ENCODE results near the gene ALDH9A1. TPM values are rescaled to one million over a fixed set of nuclear protein-coding genes. Genes with fewer than 3 reads are reported as not detected.

Gene ALDH9A1
- total RNA-seq, 4 donors from 2014 or later = 55.3 to 109 (median 74.5) TPM

- Histone ChIP-seq H3K36me3 (no peaks in the 10 kb centered on the region), H3K4me3 (no peak overlapping the region), H3K4me1 (peaks cover 0 to 31% (median 18%) of the 10 kb centered on the region in 4 donors), H3K27ac (no peak overlapping the region), H3K9me3 (no peaks in the 10 kb centered on the region), H3K27me3 (no peaks in the 10 kb centered on the region)
- WGBS, 2 donors = 53 to 63% methylated on average over 3 of the region's 3 CpGs
- no peak for DNase-seq (ENCODE audit: low spot score in 2 of 2)
- TF ChIP-seq POLR2A (IDR thresholded peaks at IDR 0.05) (no peak), EP300 (IDR thresholded peaks at IDR 0.05) (no peak)
- TF ChIP-seq, protein P1, sequence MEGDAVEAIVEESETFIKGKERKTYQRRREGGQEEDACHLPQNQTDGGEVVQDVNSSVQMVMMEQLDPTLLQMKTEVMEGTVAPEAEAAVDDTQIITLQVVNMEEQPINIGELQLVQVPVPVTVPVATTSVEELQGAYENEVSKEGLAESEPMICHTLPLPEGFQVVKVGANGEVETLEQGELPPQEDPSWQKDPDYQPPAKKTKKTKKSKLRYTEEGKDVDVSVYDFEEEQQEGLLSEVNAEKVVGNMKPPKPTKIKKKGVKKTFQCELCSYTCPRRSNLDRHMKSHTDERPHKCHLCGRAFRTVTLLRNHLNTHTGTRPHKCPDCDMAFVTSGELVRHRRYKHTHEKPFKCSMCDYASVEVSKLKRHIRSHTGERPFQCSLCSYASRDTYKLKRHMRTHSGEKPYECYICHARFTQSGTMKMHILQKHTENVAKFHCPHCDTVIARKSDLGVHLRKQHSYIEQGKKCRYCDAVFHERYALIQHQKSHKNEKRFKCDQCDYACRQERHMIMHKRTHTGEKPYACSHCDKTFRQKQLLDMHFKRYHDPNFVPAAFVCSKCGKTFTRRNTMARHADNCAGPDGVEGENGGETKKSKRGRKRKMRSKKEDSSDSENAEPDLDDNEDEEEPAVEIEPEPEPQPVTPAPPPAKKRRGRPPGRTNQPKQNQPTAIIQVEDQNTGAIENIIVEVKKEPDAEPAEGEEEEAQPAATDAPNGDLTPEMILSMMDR (IDR thresholded peaks at IDR 0.05) = no peak
These were observed 69.2 kb downstream of the ALDH9A1 start for GRCh38 chr1:165629151-165629550.

DNA sequence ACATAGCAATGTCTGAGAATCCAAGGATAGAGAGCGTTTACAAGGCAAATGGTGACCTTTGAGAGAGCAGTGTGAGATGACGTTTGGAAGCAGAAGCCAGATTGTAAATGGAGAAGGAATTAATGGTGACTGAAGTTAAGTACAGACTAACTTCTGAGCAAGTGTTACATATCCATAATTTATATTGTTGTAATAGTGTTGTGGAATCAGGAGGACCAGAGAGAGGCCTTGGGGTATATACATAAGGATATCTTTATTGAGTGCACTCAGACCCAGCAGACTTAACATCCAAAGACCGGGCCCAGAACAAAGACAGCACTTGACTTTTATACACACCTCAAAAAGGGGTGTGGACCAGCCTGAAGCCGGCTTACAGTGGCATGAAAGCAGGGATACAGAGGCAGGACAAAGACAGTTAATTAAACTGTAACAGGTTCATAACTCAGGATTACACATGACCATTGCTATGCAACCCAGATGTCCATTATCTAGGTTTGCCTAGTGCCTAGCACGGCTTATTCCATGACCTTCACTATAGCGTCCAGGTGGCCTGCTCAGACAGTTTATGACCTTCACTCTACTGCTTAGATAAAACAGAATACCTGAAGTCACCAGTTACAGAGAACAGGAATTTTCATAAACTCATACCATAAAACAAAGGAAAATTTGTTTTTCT, 70.1 kb downstream of the ALDH9A1 start:
- 79 to 81% methylated on average over 6 of the region's 6 CpGs for WGBS, 2 donors
- TF ChIP-seq POLR2A (IDR thresholded peaks at IDR 0.05) (no peak), EP300 (IDR thresholded peaks at IDR 0.05) (no peak)
- TF ChIP-seq, protein P1 (IDR thresholded peaks at IDR 0.05) = no peak

DNA sequence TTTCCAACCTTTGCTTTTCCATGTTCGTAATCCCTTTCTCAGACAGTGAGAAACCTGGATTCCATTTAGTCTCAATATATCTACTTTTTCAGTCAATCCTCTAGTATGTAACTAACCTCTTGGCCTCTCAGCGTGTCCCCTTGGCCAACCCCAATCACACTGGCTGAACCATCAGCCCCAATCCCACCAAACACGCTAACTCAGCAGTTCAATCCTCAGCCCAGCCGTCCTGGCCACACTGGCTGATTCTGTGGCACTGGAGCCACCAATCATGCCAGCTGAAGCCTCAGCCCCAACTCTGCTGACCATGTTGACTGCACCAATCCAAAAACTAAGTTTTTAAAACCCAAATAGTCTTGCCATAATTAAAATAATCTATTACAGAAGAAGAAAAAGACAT, 73.9 kb downstream of the ALDH9A1 start:
- H3K36me3 ChIP-seq = no peaks in the 10 kb centered on the region
- WGBS, 2 donors = 72 to 83% methylated on average over 4 of the region's 4 CpGs
- no peak overlapping the region for H3K27ac ChIP-seq
- no peaks in the 10 kb centered on the region for H3K9me3 ChIP-seq
- no peaks in the 10 kb centered on the region for H3K27me3 ChIP-seq
- no peaks in the 10 kb centered on the region for H3K4me1 ChIP-seq
- no peak overlapping the region for H3K4me3 ChIP-seq
- DNase-seq (ENCODE audit: low spot score in 2 of 2) = no peak
- TF ChIP-seq EP300 (IDR thresholded peaks at IDR 0.05) = no peak
- TF ChIP-seq POLR2A (IDR thresholded peaks at IDR 0.05) = no peak
- TF ChIP-seq, protein P1 (IDR thresholded peaks at IDR 0.05) = no peak

More for the DNA sequence above, 70.1 kb downstream of the ALDH9A1 start:
- no peaks in the 10 kb centered on the region for H3K9me3 ChIP-seq
- H3K27me3 ChIP-seq = no peaks in the 10 kb centered on the region
- peaks cover 0 to 23% (median 10%) of the 10 kb centered on the region in 4 donors for H3K4me1 ChIP-seq
- H3K4me3 ChIP-seq = no peak overlapping the region
- H3K27ac ChIP-seq = no peak overlapping the region
- no peaks in the 10 kb centered on the region for H3K36me3 ChIP-seq
- no peak for DNase-seq (ENCODE audit: low spot score in 2 of 2)

- TF ChIP-seq, protein P1 (IDR thresholded peaks at IDR 0.05) = no peak
- no peak for TF ChIP-seq POLR2A (IDR thresholded peaks at IDR 0.05)
- TF ChIP-seq EP300 (IDR thresholded peaks at IDR 0.05) = no peak
These were observed 74.7 kb downstream of the ALDH9A1 start for GRCh38 chr1:165623624-165624023.

GRCh38 chr1:165619647-165620151, 78.7 kb downstream of the ALDH9A1 start:
- WGBS, 2 donors = 67 to 69% methylated on average over 1 of the region's 1 CpG
- TF ChIP-seq POLR2A (IDR thresholded peaks at IDR 0.05) = no peak
- no peak for TF ChIP-seq EP300 (IDR thresholded peaks at IDR 0.05)
- TF ChIP-seq, protein P1 (IDR thresholded peaks at IDR 0.05) = no peak

More at GRCh38 chr1:165623624-165624023, 74.7 kb downstream of the ALDH9A1 start:
- H3K36me3 ChIP-seq = no peaks in the 10 kb centered on the region
- no peak overlapping the region for H3K4me3 ChIP-seq
- H3K27me3 ChIP-seq = no peaks in the 10 kb centered on the region
- H3K9me3 ChIP-seq = no peaks in the 10 kb centered on the region
- no peak for DNase-seq (ENCODE audit: low spot score in 2 of 2)
- no peak overlapping the region for H3K27ac ChIP-seq
- no peaks in the 10 kb centered on the region for H3K4me1 ChIP-seq

More at GRCh38 chr1:165619647-165620151, 78.7 kb downstream of the ALDH9A1 start:
- H3K4me3 ChIP-seq = no peak overlapping the region
- no peaks in the 10 kb centered on the region for H3K4me1 ChIP-seq
- H3K27me3 ChIP-seq = no peaks in the 10 kb centered on the region
- H3K27ac ChIP-seq = no peak overlapping the region
- DNase-seq (ENCODE audit: low spot score in 2 of 2) = no peak
- H3K9me3 ChIP-seq = no peaks in the 10 kb centered on the region
- no peaks in the 10 kb centered on the region for H3K36me3 ChIP-seq

Data from tibial nerve (tissue), 4 donors.